T-helper 2 cell treated with Interferon-gamma antibody and Interleukin-4, amounts not matched to agents 5 μg/mL and 100 μg/mL, for 36 hours (primary cell): ENCODE results near the gene ALDOC.

Experiments used
- DNase-seq: peaks from one replicate; pipeline ENCODE4 v3.0.0; 2021; ENCODE audit warnings: low spot score
- H3K27ac Mint-ChIP-seq: one replicate; pipeline ENCODE4 v1.8.0; 2021; ENCODE audit warnings: mild to moderate bottlenecking, mixed read lengths
- H3K27me3 Mint-ChIP-seq: one replicate; pipeline ENCODE4 v1.8.0; 2021; ENCODE audit warnings: low read depth, mixed read lengths
- H3K36me3 Mint-ChIP-seq: one replicate; pipeline ENCODE4 v1.8.0; 2021; ENCODE audit warnings: low read depth, mixed read lengths
- H3K4me1 Mint-ChIP-seq: one replicate; pipeline ENCODE4 v1.8.0; 2021; ENCODE audit warnings: low read depth, mixed read lengths
- H3K4me3 Mint-ChIP-seq: one replicate; pipeline ENCODE4 v1.8.0; 2022; ENCODE audit warnings: mild to moderate bottlenecking, moderate library complexity, mixed read lengths
- H3K9me3 Mint-ChIP-seq: one replicate; pipeline ENCODE4 v1.8.0; 2021; ENCODE audit warnings: mixed read lengths

Gene ALDOC

DNA sequence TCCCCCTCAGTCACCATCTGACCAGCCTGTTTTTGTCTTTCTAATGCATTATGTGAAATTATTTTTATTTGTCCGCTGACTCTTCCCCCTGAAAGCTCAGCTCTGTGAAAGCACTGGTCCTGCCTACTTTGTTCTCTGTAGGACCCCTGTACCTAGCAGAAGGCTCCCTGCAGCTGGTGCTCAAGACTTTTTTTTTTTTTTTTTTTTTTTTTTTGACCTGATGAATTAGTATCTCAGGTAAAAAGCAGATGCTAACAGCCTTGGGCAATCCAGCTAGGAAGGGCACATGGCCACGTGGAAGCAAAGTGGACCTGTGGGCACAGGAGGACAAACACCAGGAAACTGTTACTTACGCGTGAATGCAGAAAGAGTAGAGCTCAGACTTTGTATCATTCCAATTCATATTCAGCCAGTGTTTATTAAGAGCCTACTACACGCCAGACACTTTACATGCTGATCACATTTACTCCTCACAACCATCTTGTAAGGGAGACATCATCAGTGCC, 23.6 kb downstream of the ALDOC start:
- H3K27ac Mint-ChIP-seq = peak overlapping the region; percentile 77
- no peak for DNase-seq
- peaks cover 44% of the 10 kb centered on the region for H3K36me3 Mint-ChIP-seq
- peak overlapping the region; percentile 81 for H3K4me3 Mint-ChIP-seq
- no peaks in the 10 kb centered on the region for H3K27me3 Mint-ChIP-seq
- no peaks in the 10 kb centered on the region for H3K9me3 Mint-ChIP-seq
- peaks cover 47% of the 10 kb centered on the region for H3K4me1 Mint-ChIP-seq

GRCh38 chr17:28552176-28552999, 24.3 kb downstream of the ALDOC start, which contains the start of gene UNC119:
TSS of gene UNC119 (minus strand) at chr17:28552624. CDS start at chr17:28552557, 67 bp downstream.
- H3K27me3 Mint-ChIP-seq = no peaks in the 10 kb centered on the region
- peak; percentile 75 for DNase-seq
- H3K4me3 Mint-ChIP-seq = peak within 1 kb of the TSS; percentile 95
- peaks cover 43% of the 10 kb centered on the region for H3K4me1 Mint-ChIP-seq
- H3K36me3 Mint-ChIP-seq = peaks cover 39% of the 10 kb centered on the region
- H3K27ac Mint-ChIP-seq = peak within 1 kb of the TSS; percentile 77
- H3K9me3 Mint-ChIP-seq = no peaks in the 10 kb centered on the region

- H3K9me3 Mint-ChIP-seq = no peaks in the 10 kb centered on the region
- peak overlapping the region; percentile 65 for H3K27ac Mint-ChIP-seq
- no peak for DNase-seq
- peaks cover 43% of the 10 kb centered on the region for H3K4me1 Mint-ChIP-seq
- peak overlapping the region; percentile 95 for H3K4me3 Mint-ChIP-seq
- peaks cover 33% of the 10 kb centered on the region for H3K36me3 Mint-ChIP-seq
- no peaks in the 10 kb centered on the region for H3K27me3 Mint-ChIP-seq
Measured at GRCh38 chr17:28551421-28552175, 25.1 kb downstream of the ALDOC start.

GRCh38 chr17:28550858-28551257, 25.8 kb downstream of the ALDOC start:
- peak overlapping the region; percentile 95 for H3K4me3 Mint-ChIP-seq
- H3K4me1 Mint-ChIP-seq = peaks cover 43% of the 10 kb centered on the region
- peaks cover 26% of the 10 kb centered on the region for H3K36me3 Mint-ChIP-seq
- DNase-seq = no peak
- no peaks in the 10 kb centered on the region for H3K27me3 Mint-ChIP-seq
- H3K27ac Mint-ChIP-seq = peak overlapping the region; percentile 46
- H3K9me3 Mint-ChIP-seq = no peaks in the 10 kb centered on the region

- Mint-ChIP-seq H3K27me3 (no peaks in the 10 kb centered on the region), H3K4me3 (peak overlapping the region; percentile 95), H3K36me3 (peaks cover 19% of the 10 kb centered on the region), H3K27ac (peak overlapping the region; percentile 89), H3K4me1 (peaks cover 43% of the 10 kb centered on the region), H3K9me3 (no peaks in the 10 kb centered on the region)
- peak; percentile 67 for DNase-seq
Measured at GRCh38 chr17:28549236-28550132, 27.2 kb downstream of the ALDOC start.

GRCh38 chr17:28548417-28549130, 28.1 kb downstream of the ALDOC start:
- Mint-ChIP-seq H3K36me3 (peaks cover 12% of the 10 kb centered on the region), H3K27me3 (no peaks in the 10 kb centered on the region), H3K4me3 (peak overlapping the region; percentile 95), H3K9me3 (no peaks in the 10 kb centered on the region), H3K4me1 (peaks cover 43% of the 10 kb centered on the region), H3K27ac (peak overlapping the region; percentile 89)
- DNase-seq = no peak

DNA sequence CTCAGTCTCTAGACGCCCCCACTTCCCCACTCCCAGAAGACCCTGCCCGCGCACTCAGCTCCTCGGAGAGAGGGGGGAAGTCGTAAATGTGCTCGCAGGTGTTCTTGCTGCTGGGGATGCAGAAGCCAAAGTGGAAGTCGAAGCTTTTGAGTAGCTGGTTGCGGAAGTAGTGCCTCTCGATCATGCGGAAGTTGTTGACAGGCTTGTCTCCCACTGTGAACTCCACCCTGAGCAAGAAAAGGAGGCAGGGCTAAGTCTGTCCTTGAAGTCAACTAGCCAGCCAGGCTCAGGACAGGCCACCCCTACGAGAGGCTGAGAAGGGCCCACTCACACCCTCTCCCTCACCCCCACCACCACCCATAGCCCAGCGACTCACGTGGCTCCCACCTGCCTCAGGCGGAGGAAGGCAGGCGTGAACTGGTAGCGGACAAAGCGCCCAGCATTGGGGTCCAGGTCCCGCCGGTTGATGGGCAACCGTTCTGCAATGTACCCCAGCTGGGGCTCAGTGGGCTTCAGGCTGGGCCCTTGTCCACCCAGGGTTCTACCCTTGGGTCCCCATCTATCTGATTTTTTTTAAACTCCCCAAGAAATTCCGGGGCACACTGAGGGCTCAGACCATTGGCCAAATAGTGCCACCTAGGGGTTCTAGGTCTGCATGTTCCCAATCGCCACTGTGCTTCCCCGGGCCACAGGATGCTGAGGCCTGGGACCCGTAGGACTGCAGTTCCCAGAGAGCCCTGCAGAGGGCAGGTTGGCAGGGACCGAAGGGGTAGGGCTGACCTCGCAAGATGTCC, 28.9 kb downstream of the ALDOC start:
- H3K36me3 Mint-ChIP-seq = peaks cover 6% of the 10 kb centered on the region
- no peaks in the 10 kb centered on the region for H3K27me3 Mint-ChIP-seq
- no peaks in the 10 kb centered on the region for H3K9me3 Mint-ChIP-seq
- peak; percentile 69 for DNase-seq
- peaks cover 40% of the 10 kb centered on the region for H3K4me1 Mint-ChIP-seq
- H3K4me3 Mint-ChIP-seq = peak overlapping the region; percentile 33
- peak overlapping the region; percentile 80 for H3K27ac Mint-ChIP-seq

DNA sequence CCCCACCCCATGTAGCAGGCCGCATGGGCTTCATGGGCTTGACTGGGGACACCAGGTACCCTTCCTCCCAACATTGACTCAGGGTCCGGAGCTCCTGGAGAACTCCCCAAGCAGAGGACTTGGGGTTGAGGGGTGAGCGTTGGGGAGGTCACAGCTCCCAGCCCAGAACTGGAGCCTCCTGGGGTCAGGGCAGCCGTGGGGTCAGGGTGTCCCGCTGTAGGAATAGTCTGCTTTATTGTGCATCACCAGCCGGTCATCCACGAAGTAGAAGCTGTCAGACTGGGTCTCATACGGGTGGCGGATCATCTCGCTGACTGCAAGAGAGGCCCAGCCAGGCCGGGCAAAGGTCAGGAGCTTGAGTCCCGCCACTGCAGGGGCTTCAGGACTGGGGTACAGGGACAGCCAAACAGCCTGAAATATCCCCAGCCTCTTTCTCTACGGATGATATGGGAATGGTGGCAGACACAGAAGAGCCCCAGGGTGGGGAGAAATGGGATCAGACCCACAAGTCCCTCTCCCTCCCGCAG, 29.5 kb downstream of the ALDOC start:
- H3K36me3 Mint-ChIP-seq = peaks cover 4% of the 10 kb centered on the region
- peak overlapping the region; percentile 60 for H3K27ac Mint-ChIP-seq
- peaks cover 38% of the 10 kb centered on the region for H3K4me1 Mint-ChIP-seq
- no peak for DNase-seq
- no peaks in the 10 kb centered on the region for H3K27me3 Mint-ChIP-seq
- H3K9me3 Mint-ChIP-seq = no peaks in the 10 kb centered on the region
- no peak overlapping the region for H3K4me3 Mint-ChIP-seq

DNA sequence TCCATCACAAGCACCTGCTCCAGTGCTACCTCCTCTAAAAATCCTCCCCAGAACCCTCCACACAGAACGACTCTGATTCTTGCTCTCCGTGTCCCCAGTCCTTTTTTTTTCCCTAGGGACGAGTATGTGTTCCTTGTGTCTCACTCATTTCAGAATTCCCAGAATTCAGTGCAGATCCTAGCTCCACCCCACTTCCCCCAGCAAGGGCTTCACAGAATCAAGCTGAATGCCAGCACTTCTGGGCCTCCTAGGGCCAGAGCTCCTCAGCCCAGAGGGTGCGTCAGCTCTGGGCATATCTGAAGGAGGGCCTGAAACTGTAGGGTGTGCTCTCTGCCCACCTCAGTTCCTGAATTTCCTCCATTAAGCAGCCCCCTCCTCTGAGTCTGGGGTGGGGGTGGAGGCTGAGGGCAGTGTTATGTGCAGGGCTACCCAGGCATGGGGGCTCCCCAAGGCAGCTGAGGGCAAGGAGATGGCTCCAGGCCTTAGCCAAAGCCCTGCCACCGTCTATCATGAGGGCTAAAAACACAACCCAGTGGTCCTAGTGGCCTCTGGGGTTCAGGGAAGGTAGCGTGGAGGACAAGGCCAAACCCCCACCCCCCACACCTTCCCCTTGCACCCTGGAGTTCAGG, 30.8 kb downstream of the ALDOC start:
- no peak for DNase-seq
- H3K27me3 Mint-ChIP-seq = no peaks in the 10 kb centered on the region
- no peak overlapping the region for H3K27ac Mint-ChIP-seq
- peaks cover 2% of the 10 kb centered on the region for H3K36me3 Mint-ChIP-seq
- H3K9me3 Mint-ChIP-seq = no peaks in the 10 kb centered on the region
- no peak overlapping the region for H3K4me3 Mint-ChIP-seq
- H3K4me1 Mint-ChIP-seq = peaks cover 27% of the 10 kb centered on the region

DNA sequence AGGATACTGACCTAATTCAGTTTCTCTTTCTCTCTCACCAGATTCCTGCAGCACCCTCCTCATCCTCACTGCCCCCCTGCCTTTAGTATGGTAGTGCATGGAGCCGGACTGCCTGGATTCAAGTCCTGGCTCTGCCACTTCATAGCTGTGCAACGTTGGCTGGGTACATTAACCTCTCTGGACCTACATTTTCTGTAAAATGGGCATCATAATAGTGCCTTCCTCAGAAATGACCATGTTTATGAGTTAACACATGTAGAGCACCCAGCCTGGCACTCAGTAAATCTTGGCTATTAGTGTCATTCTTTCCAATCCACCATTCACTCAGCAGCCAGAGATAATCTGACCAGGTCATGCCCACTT, 31.6 kb downstream of the ALDOC start:
- peaks cover 2% of the 10 kb centered on the region for H3K36me3 Mint-ChIP-seq
- no peaks in the 10 kb centered on the region for H3K27me3 Mint-ChIP-seq
- no peak overlapping the region for H3K27ac Mint-ChIP-seq

GRCh38 chr17:28544402-28545140, 32.1 kb downstream of the ALDOC start:
- Mint-ChIP-seq H3K36me3 (peaks cover 2% of the 10 kb centered on the region), H3K9me3 (no peaks in the 10 kb centered on the region), H3K27ac (no peak overlapping the region), H3K27me3 (no peaks in the 10 kb centered on the region), H3K4me3 (no peak overlapping the region), H3K4me1 (peaks cover 16% of the 10 kb centered on the region)
- DNase-seq = no peak

More for the DNA sequence above, 31.6 kb downstream of the ALDOC start:
- no peak overlapping the region for H3K4me3 Mint-ChIP-seq
- peaks cover 21% of the 10 kb centered on the region for H3K4me1 Mint-ChIP-seq
- no peak for DNase-seq
- H3K9me3 Mint-ChIP-seq = no peaks in the 10 kb centered on the region
